HG02885 (cell line): ENCODE data around the gene RASA3.
"Not testable (repeated sequence)": the region's sequence is repeated elsewhere in the genome, so short reads cannot be mapped to it uniquely, and the experiment has no call there.

ENCODE experiments used
- ATAC-seq: cut with Tn5 transposase; IDR thresholded peaks from one replicate; pipeline ENCODE4 v1.9.1; 2021; ENCODE audit warnings: mild to moderate bottlenecking; ENCODE audit not compliant: unreplicated experiment, poor library complexity

Gene RASA3

GRCh38 chr13:114155926-114156883 lies 23.8 kb upstream of the RASA3 start:
- ATAC-seq = no peak

- no peak for ATAC-seq
These were observed 22.9 kb upstream of the RASA3 start for GRCh38 chr13:114155320-114155719.

GRCh38 chr13:114154476-114154875 lies 22.1 kb upstream of the RASA3 start:
- no peak for ATAC-seq

- ATAC-seq = no peak
These were observed 21.2 kb upstream of the RASA3 start for GRCh38 chr13:114153485-114154080.

GRCh38 chr13:114152831-114153371 lies 20.5 kb upstream of the RASA3 start:
- no peak for ATAC-seq

- ATAC-seq = no peak
These were observed 19.8 kb upstream of the RASA3 start for GRCh38 chr13:114152285-114152645.

GRCh38 chr13:114151565-114152284 lies 19.3 kb upstream of the RASA3 start:
- no peak for ATAC-seq

GRCh38 chr13:114151031-114151430 lies 18.6 kb upstream of the RASA3 start:
- no peak for ATAC-seq

GRCh38 chr13:114149774-114150740 lies 17.6 kb upstream of the RASA3 start:
- ATAC-seq = no peak

GRCh38 chr13:114148886-114149285 lies 16.5 kb upstream of the RASA3 start:
- not testable (repeated sequence) for ATAC-seq

GRCh38 chr13:114148521-114148855 lies 16.1 kb upstream of the RASA3 start:
- peak; percentile 89 for ATAC-seq

GRCh38 chr13:114147803-114148520 lies 15.5 kb upstream of the RASA3 start:
- peak; percentile 24 for ATAC-seq

GRCh38 chr13:114146629-114147028 lies 14.2 kb upstream of the RASA3 start:
- ATAC-seq = peak; percentile 27

GRCh38 chr13:114146173-114146572 lies 13.8 kb upstream of the RASA3 start:
- ATAC-seq = no peak

- no peak for ATAC-seq
These were observed 13.3 kb upstream of the RASA3 start for GRCh38 chr13:114145722-114146121.

- ATAC-seq = no peak
These were observed 12.8 kb upstream of the RASA3 start for GRCh38 chr13:114145256-114145655.

- no peak for ATAC-seq
These were observed 12.3 kb upstream of the RASA3 start for GRCh38 chr13:114144606-114145244.

GRCh38 chr13:114143806-114144605 lies 11.6 kb upstream of the RASA3 start:
- no peak for ATAC-seq
